Liver (tissue), 9 donors: ENCODE measurements around the gene GALE. TPM values are rescaled to one million over a fixed set of nuclear protein-coding genes. Genes with fewer than 3 reads are reported as not detected.
"Not testable (repeated sequence)": the region's sequence is repeated elsewhere in the genome, so short reads cannot be mapped to it uniquely, and the experiment has no call there.

Experiments
- DNase-seq: peaks from one replicate; pipeline ENCODE4 v3.0.0-alpha.2; 2017; ENCODE audit warnings: low spot score
- H3K27ac ChIP-seq, 2 donors: one replicate each; pipeline ENCODE4 v1.7.0; 2013; ENCODE audit warnings: inconsistent platforms in 2 of 2, low read length in 2 of 2, control low read depth in 1 of 2, low read depth in 1 of 2, mild to moderate bottlenecking in 1 of 2
- H3K27me3 ChIP-seq, 4 donors: one replicate each; pipeline versions ENCODE4 v1.6.1 to v1.7.0; 2013; ENCODE audit warnings: low read length in 3 of 4, inconsistent platforms in 1 of 4, mild to moderate bottlenecking in 1 of 4, moderate library complexity in 1 of 4; ENCODE audit not compliant: control insufficient read depth in 4 of 4, insufficient read depth in 4 of 4
- H3K36me3 ChIP-seq, 4 donors: one replicate each; pipeline versions ENCODE4 v1.6.1 to v1.7.0; 2013; ENCODE audit warnings: low read length in 3 of 4, mild to moderate bottlenecking in 3 of 4, low read depth in 1 of 4, moderate library complexity in 1 of 4; ENCODE audit not compliant: control insufficient read depth in 4 of 4, insufficient read depth in 3 of 4
- H3K4me1 ChIP-seq, 4 donors: one replicate each; pipeline versions ENCODE4 v1.6.1 to v1.7.0; 2013; ENCODE audit warnings: low read length in 3 of 4, mild to moderate bottlenecking in 3 of 4, moderate library complexity in 1 of 4; ENCODE audit not compliant: control insufficient read depth in 4 of 4, insufficient read depth in 4 of 4
- H3K4me3 ChIP-seq, 3 donors: one replicate each; pipeline versions ENCODE4 v1.6.1 to v1.7.0; 2013; ENCODE audit warnings: low read length in 3 of 3, control low read depth in 1 of 3, low read depth in 1 of 3, mild to moderate bottlenecking in 1 of 3
- H3K9ac ChIP-seq, 2 donors: one replicate each; pipeline ENCODE4 v1.7.0; 2013; ENCODE audit warnings: low read length in 2 of 2, mild to moderate bottlenecking in 2 of 2, moderate library complexity in 2 of 2, control low read depth in 1 of 2, low read depth in 1 of 2
- H3K9me3 ChIP-seq, 4 donors: one replicate each; pipeline versions ENCODE4 v1.6.1 to v1.7.0; 2013; ENCODE audit warnings: low read length in 3 of 4; ENCODE audit not compliant: control insufficient read depth in 4 of 4
- EGR1 ChIP-seq, 2 donors: IDR thresholded peaks; 2 replicates each; pipeline ENCODE4 v1.6.1; 2016 to 2018; ENCODE audit warnings: antibody characterized with exemption in 2 of 2, low read depth in 2 of 2
- FOXA1 ChIP-seq: IDR thresholded peaks from 2 replicates; pipeline ENCODE4 v1.6.1; 2016; ENCODE audit warnings: antibody characterized with exemption
- FOXA2 ChIP-seq: IDR thresholded peaks from 2 replicates; pipeline ENCODE4 v1.6.1; 2016; ENCODE audit warnings: antibody characterized with exemption
- GABPA ChIP-seq, 2 donors: IDR thresholded peaks in 1 of 2; conservative IDR thresholded peaks in 1 of 2; 2 replicates each; pipeline ENCODE4 v1.6.1; 2016; ENCODE audit warnings: antibody characterized with exemption in 2 of 2, mild to moderate bottlenecking in 1 of 2, moderate library complexity in 1 of 2
- HNF4A ChIP-seq, 2 donors: conservative IDR thresholded peaks; 2 replicates each; pipeline ENCODE4 v1.6.1; 2016; ENCODE audit warnings: antibody characterized with exemption in 2 of 2, mild to moderate bottlenecking in 2 of 2
- HNF4G ChIP-seq: IDR thresholded peaks from 2 replicates; pipeline ENCODE4 v1.6.1; 2016; ENCODE audit warnings: antibody characterized with exemption
- JUND ChIP-seq, 2 donors: IDR thresholded peaks; 2 replicates each; pipeline ENCODE4 v1.6.1; 2016; ENCODE audit warnings: antibody characterized with exemption in 2 of 2
- NR2F2 ChIP-seq: IDR thresholded peaks from 2 replicates; pipeline ENCODE4 v1.6.1; 2016; ENCODE audit warnings: antibody characterized with exemption
- RAD21 ChIP-seq, 2 donors: IDR thresholded peaks; 2 replicates each; pipeline ENCODE4 v1.6.1; 2016; ENCODE audit warnings: antibody characterized with exemption in 2 of 2, mild to moderate bottlenecking in 2 of 2
- RXRA ChIP-seq, 2 donors: IDR thresholded peaks; 2 replicates each; pipeline ENCODE4 v1.6.1; 2017 to 2018; ENCODE audit warnings: antibody characterized with exemption in 2 of 2, mild to moderate bottlenecking in 1 of 2
- SP1 ChIP-seq: IDR thresholded peaks from 2 replicates; pipeline ENCODE4 v1.6.1; 2018; ENCODE audit warnings: antibody characterized with exemption, mild to moderate bottlenecking
- TAF1 ChIP-seq: conservative IDR thresholded peaks from 2 replicates; pipeline ENCODE4 v1.6.1; 2016; ENCODE audit warnings: antibody characterized with exemption, mild to moderate bottlenecking
- YY1 ChIP-seq: IDR thresholded peaks from 2 replicates; pipeline ENCODE4 v1.6.1; 2016; ENCODE audit warnings: antibody characterized with exemption, mild to moderate bottlenecking
- WGBS: extraction: QIAGEN DNeasy Blood & Tissue Kit; methylation state at CpG from one replicate; pipeline ENCODE4 v1.1.7; 2013; 5-methylcytosine and 5-hydroxymethylcytosine counted together
- polyA plus RNA-seq, 2 donors: library from polyadenylated mRNA; stranded (reverse) in 1 of 2; unstranded in 1 of 2; fragments of 200-250 nt in 1 of 2; fragments of >200 nt in 1 of 2; fragmentation: Nextera tagmentation in 1 of 2; extraction: Ambion mirVana in 1 of 2; gene quantifications; one replicate each; pipeline versions ENCODE4 v1.2.1 to v1.2.3, GENCODE V29; 2013 to 2015
- total RNA-seq, 2 donors: library from RNA; depleted of rRNA; stranded (reverse); fragments of >200 nt; gene quantifications; one replicate each; pipeline ENCODE4 v1.2.3, GENCODE V29; 2014
- TF ChIP-seq, protein P1 (sequence below): IDR thresholded peaks from 2 replicates; pipeline ENCODE4 v1.6.1; 2016; ENCODE audit warnings: antibody characterized with exemption, mild to moderate bottlenecking
- TF ChIP-seq, protein P2 (sequence below): IDR thresholded peaks from 2 replicates; pipeline ENCODE4 v1.6.1; 2016; ENCODE audit warnings: antibody characterized with exemption
- TF ChIP-seq, protein P3 (sequence below): IDR thresholded peaks from 2 replicates; pipeline ENCODE4 v1.6.1; 2016; ENCODE audit warnings: antibody characterized with exemption
- TF ChIP-seq, protein P4 (sequence below): IDR thresholded peaks from 2 replicates; pipeline ENCODE4 v1.6.1; 2016; ENCODE audit warnings: antibody characterized with exemption
- TF ChIP-seq, protein P5 (sequence below): fragments of 150-350 bp; IDR thresholded peaks from 2 replicates; pipeline ENCODE4 v1.5.1; 2017; ENCODE audit warnings: improper control_type of control experiment, low read depth, low read length; ENCODE audit not compliant: missing input control
- donor health status: healthy.
- donor health status: healthy.
- donor health status: healthy.
- donor health status: healthy.
- donor health status: healthy.

The GALE gene
- total and polyA plus RNA-seq, 4 donors: 22.9 to 43.4 (median 38.7) TPM

DNA sequence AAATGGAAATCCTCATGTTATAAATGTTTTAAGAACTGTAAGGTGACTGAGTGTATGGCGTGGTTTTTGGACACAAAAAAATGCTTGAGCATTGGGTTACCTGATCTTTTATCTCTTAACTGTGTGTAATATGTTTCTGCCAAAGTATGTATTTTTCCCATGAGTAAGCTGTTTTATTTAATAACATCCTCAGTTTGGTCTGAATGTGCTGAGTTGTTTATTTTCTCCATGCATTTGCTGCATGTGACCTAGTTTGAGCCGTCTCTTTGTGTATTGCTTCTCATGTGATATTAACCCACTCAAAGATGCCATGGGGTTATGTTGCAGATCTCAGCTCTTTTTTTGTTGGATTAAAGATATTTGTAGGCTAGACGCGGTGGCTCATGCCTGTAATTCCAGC is 15.7 kb downstream of the GALE start:
- no peaks in the 10 kb centered on the region for H3K27me3 ChIP-seq
- DNase-seq: no peak
- no peak overlapping the region for H3K27ac ChIP-seq
- no peak overlapping the region for H3K4me3 ChIP-seq
- H3K9ac ChIP-seq: no peak overlapping the region
- peaks cover 5 to 25% (median 21%) of the 10 kb centered on the region in 4 donors for H3K36me3 ChIP-seq
- no peaks in the 10 kb centered on the region for H3K9me3 ChIP-seq
- H3K4me1 ChIP-seq: peaks cover 0 to under 1% (median 0%) of the 10 kb centered on the region in 4 donors
- WGBS: 68% methylated on average over 4 of the region's 4 CpGs
- no peak for TF ChIP-seq SP1
- TF ChIP-seq EGR1 (IDR thresholded peaks at IDR 0.05; ENCODE audit: low read depth in 2 of 2): no peak
- TF ChIP-seq RXRA (IDR thresholded peaks at IDR 0.05): no peak
- no peak for TF ChIP-seq NR2F2
- no peak for TF ChIP-seq FOXA1
- TF ChIP-seq, protein P1, sequence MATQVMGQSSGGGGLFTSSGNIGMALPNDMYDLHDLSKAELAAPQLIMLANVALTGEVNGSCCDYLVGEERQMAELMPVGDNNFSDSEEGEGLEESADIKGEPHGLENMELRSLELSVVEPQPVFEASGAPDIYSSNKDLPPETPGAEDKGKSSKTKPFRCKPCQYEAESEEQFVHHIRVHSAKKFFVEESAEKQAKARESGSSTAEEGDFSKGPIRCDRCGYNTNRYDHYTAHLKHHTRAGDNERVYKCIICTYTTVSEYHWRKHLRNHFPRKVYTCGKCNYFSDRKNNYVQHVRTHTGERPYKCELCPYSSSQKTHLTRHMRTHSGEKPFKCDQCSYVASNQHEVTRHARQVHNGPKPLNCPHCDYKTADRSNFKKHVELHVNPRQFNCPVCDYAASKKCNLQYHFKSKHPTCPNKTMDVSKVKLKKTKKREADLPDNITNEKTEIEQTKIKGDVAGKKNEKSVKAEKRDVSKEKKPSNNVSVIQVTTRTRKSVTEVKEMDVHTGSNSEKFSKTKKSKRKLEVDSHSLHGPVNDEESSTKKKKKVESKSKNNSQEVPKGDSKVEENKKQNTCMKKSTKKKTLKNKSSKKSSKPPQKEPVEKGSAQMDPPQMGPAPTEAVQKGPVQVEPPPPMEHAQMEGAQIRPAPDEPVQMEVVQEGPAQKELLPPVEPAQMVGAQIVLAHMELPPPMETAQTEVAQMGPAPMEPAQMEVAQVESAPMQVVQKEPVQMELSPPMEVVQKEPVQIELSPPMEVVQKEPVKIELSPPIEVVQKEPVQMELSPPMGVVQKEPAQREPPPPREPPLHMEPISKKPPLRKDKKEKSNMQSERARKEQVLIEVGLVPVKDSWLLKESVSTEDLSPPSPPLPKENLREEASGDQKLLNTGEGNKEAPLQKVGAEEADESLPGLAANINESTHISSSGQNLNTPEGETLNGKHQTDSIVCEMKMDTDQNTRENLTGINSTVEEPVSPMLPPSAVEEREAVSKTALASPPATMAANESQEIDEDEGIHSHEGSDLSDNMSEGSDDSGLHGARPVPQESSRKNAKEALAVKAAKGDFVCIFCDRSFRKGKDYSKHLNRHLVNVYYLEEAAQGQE: no peak
- TF ChIP-seq RAD21 (IDR thresholded peaks at IDR 0.05): no peak
- TF ChIP-seq, protein P2, sequence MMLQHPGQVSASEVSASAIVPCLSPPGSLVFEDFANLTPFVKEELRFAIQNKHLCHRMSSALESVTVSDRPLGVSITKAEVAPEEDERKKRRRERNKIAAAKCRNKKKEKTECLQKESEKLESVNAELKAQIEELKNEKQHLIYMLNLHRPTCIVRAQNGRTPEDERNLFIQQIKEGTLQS: no peak
- no peak for TF ChIP-seq GABPA (IDR thresholded peaks at IDR 0.05 in 1 of 2, conservative IDR thresholded peaks at IDR 0.05 in 1 of 2)
- no peak for TF ChIP-seq YY1
- TF ChIP-seq HNF4G: no peak
- TF ChIP-seq, protein P3, sequence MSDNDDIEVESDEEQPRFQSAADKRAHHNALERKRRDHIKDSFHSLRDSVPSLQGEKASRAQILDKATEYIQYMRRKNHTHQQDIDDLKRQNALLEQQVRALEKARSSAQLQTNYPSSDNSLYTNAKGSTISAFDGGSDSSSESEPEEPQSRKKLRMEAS: no peak
- TF ChIP-seq TAF1: no peak
- TF ChIP-seq HNF4A (conservative IDR thresholded peaks at IDR 0.05): no peak
- no peak for TF ChIP-seq JUND (IDR thresholded peaks at IDR 0.05)
- TF ChIP-seq, protein P4, sequence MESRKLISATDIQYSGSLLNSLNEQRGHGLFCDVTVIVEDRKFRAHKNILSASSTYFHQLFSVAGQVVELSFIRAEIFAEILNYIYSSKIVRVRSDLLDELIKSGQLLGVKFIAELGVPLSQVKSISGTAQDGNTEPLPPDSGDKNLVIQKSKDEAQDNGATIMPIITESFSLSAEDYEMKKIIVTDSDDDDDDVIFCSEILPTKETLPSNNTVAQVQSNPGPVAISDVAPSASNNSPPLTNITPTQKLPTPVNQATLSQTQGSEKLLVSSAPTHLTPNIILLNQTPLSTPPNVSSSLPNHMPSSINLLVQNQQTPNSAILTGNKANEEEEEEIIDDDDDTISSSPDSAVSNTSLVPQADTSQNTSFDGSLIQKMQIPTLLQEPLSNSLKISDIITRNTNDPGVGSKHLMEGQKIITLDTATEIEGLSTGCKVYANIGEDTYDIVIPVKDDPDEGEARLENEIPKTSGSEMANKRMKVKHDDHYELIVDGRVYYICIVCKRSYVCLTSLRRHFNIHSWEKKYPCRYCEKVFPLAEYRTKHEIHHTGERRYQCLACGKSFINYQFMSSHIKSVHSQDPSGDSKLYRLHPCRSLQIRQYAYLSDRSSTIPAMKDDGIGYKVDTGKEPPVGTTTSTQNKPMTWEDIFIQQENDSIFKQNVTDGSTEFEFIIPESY: no peak
- TF ChIP-seq FOXA2: no peak
- TF ChIP-seq, protein P5, sequence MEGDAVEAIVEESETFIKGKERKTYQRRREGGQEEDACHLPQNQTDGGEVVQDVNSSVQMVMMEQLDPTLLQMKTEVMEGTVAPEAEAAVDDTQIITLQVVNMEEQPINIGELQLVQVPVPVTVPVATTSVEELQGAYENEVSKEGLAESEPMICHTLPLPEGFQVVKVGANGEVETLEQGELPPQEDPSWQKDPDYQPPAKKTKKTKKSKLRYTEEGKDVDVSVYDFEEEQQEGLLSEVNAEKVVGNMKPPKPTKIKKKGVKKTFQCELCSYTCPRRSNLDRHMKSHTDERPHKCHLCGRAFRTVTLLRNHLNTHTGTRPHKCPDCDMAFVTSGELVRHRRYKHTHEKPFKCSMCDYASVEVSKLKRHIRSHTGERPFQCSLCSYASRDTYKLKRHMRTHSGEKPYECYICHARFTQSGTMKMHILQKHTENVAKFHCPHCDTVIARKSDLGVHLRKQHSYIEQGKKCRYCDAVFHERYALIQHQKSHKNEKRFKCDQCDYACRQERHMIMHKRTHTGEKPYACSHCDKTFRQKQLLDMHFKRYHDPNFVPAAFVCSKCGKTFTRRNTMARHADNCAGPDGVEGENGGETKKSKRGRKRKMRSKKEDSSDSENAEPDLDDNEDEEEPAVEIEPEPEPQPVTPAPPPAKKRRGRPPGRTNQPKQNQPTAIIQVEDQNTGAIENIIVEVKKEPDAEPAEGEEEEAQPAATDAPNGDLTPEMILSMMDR: no peak

DNA sequence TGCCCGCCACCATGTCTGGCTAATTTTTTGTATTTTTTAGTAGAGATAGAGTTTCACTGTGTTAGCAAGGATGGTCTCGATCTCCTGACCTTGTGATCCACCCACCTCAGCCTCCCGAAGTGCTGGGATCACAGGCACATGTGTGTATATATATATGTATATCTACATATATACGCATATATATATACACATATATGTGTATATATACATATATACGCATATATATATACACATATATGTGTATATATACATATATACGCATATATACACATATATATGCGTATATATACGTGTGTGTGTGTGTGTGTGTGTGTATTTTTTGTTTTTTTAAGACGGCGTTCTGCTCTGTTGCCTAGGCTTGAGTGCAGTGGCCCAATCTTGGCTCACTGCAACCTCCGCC is 17.4 kb downstream of the GALE start:
- WGBS: 96% methylated on average over 11 of the region's 11 CpGs
- H3K9me3 ChIP-seq: not testable (repeated sequence)
- H3K36me3 ChIP-seq: peaks cover 3 to 25% (median 21%) of the 10 kb centered on the region in 4 donors

More for the DNA sequence above, 17.4 kb downstream of the GALE start:
- not testable (repeated sequence) for DNase-seq, H3K27ac ChIP-seq, H3K27me3 ChIP-seq, H3K9ac ChIP-seq, H3K4me3 ChIP-seq
- peaks cover 4 to 13% (median 10%) of the 10 kb centered on the region in 4 donors for H3K4me1 ChIP-seq
